Breast epithelium (tissue), 4 donors: ENCODE data around the gene DHRS3. TPM values are rescaled to one million over a fixed set of nuclear protein-coding genes. Genes with fewer than 3 reads are reported as not detected.

Experiments used
- DNase-seq, 2 donors: peaks; one replicate each; pipeline ENCODE4 v3.0.0-alpha.2; 2019; ENCODE audit warnings: low spot score in 2 of 2
- H3K27ac ChIP-seq, 2 donors: fragments of 200-600 bp; sonication (generic) in 1 of 2; one replicate each; pipeline ENCODE4 v1.5.1; 2016 to 2019; ENCODE audit warnings: mild to moderate bottlenecking in 1 of 2
- H3K27me3 ChIP-seq, 2 donors: fragments of 200-600 bp; sonication (generic) in 1 of 2; one replicate each; pipeline versions ENCODE4 v1.5.1 to v1.6.0; 2017 to 2019; ENCODE audit warnings: control low read depth in 1 of 2, mild to moderate bottlenecking in 1 of 2
- H3K36me3 ChIP-seq: fragments of 200-600 bp; one replicate; pipeline ENCODE4 v1.5.1; 2019
- H3K4me1 ChIP-seq, 2 donors: fragments of 200-600 bp; sonication (generic); one replicate each; pipeline ENCODE4 v1.5.1; 2016 to 2019; ENCODE audit warnings: control low read depth in 1 of 2
- H3K4me3 ChIP-seq, 3 donors: fragments of 200-600 bp; sonication (generic); 1 replicate in 2 of 3; 2 replicates in 1 of 3; pipeline ENCODE4 v1.5.1; 2016 to 2019; ENCODE audit warnings: mild to moderate bottlenecking in 3 of 3, moderate library complexity in 2 of 3
- H3K9me3 ChIP-seq, 2 donors: fragments of 200-600 bp; sonication (generic) in 1 of 2; one replicate each; pipeline ENCODE4 v1.5.1; 2016 to 2019; ENCODE audit warnings: control low read depth in 1 of 2
- POLR2A ChIP-seq: fragments of 450-650 bp; IDR thresholded peaks from one replicate; pipeline ENCODE4 v1.6.1; 2016; ENCODE audit warnings: antibody characterized with exemption, mild to moderate bottlenecking, moderate library complexity
- POLR2AphosphoS5 ChIP-seq, 3 donors: sonication (generic); formaldehyde crosslinking; IDR thresholded peaks; one replicate each; pipeline ENCODE4 v1.6.1; 2017; ENCODE audit warnings: antibody characterized with exemption in 3 of 3
- intact Hi-C: fragments of 100-400 bp; cut with DNase I; formaldehyde crosslinking; loops from one replicate; pipeline ENCODE4 v1.15.1; 2023; ENCODE audit warnings: low total_unique reads
- total RNA-seq, 3 donors: library from RNA; depleted of rRNA; stranded (reverse); fragments of >200 nt; gene quantifications; one replicate each; pipeline ENCODE4 v1.1.0, GENCODE V29; 2016
- TF ChIP-seq, protein P1 (sequence below), 3 donors: fragments of 450-650 bp; IDR thresholded peaks; one replicate each; pipeline ENCODE4 v1.5.1; 2016 to 2017; ENCODE audit warnings: antibody characterized with exemption in 3 of 3, mild to moderate bottlenecking in 3 of 3, moderate library complexity in 3 of 3

DHRS3 gene
- total RNA-seq, 3 donors from 2014 or later = 109 to 151 (median 117) TPM

DNA sequence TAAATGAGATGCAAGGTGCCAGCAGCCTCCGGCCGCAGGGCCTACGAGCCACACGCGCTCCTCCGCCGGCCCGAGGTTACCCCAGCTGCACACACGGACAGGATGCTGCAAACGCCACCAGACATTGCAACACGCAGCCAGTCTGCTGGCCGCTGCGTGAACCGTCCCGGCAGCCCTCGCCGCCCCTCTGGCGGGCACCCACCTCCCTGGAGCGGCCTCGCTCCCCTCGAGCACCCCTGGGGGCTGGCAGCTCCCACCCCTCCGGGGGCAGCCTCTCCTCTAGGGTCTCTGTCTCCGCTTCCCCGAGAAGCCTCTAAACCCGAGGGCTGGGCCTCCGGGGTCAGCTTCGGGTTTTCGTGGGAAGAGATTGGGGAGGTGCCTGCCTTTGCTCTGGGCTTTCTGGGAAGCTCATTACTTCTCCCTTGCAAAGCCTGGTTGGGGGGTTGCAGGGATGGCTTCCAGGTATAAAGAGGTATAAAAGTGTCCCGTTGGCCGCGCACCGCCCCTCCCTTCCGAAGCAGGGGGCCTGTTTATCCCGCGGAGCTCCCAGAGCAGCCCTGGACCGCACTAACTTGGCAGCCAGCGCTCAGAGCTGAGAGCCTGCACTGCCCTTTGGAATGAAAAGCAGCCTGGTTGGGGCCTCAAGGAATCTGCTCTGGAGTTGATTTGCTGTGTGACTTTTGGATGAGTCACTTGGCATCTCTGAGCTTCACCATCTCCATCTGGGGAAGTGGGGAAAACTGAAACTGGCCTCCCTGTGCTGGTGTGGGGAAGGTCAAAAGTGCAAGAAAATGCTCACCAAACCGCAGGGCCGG, 21.8 kb downstream of the DHRS3 start:
- H3K27ac ChIP-seq = peak overlapping the region; percentile 96 to 97
- H3K9me3 ChIP-seq = no peaks in the 10 kb centered on the region
- no peaks in the 10 kb centered on the region for H3K36me3 ChIP-seq
- H3K27me3 ChIP-seq = no peaks in the 10 kb centered on the region
- TF ChIP-seq POLR2AphosphoS5 (IDR thresholded peaks at IDR 0.05) = peak; percentile 80 to 97 (median 87)
- no peak for TF ChIP-seq POLR2A
- peak overlapping the region; percentile 33 to 72 (median 54) for H3K4me3 ChIP-seq
- H3K4me1 ChIP-seq = peaks cover 23 to 37% of the 10 kb centered on the region in 2 donors
- DNase-seq = peak; percentile 91 to 97
- intact Hi-C loops = no loop called here

DNA sequence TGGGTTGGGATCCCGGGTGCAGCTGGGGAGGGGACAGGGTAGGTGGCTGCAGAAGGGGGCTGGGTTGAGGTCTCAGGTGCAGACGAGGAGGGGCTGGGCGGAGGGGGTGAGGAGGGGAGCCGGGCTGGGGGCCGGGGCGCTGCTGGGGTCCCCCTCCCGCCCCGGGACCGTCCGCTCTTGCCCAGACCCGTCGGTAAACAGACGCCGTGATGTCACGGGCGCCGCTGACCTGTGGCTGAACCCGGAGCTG, 22.3 kb downstream of the DHRS3 start:
- Histone ChIP-seq H3K4me1 (peaks cover 23 to 37% of the 10 kb centered on the region in 2 donors), H3K27ac (peak overlapping the region; percentile 96 to 97), H3K9me3 (no peaks in the 10 kb centered on the region), H3K27me3 (no peaks in the 10 kb centered on the region), H3K4me3 (peak overlapping the region; percentile 33 to 72 (median 54)), H3K36me3 (no peaks in the 10 kb centered on the region)
- DNase-seq = no peak
- intact Hi-C loops = no loop called here
- TF ChIP-seq, protein P1, sequence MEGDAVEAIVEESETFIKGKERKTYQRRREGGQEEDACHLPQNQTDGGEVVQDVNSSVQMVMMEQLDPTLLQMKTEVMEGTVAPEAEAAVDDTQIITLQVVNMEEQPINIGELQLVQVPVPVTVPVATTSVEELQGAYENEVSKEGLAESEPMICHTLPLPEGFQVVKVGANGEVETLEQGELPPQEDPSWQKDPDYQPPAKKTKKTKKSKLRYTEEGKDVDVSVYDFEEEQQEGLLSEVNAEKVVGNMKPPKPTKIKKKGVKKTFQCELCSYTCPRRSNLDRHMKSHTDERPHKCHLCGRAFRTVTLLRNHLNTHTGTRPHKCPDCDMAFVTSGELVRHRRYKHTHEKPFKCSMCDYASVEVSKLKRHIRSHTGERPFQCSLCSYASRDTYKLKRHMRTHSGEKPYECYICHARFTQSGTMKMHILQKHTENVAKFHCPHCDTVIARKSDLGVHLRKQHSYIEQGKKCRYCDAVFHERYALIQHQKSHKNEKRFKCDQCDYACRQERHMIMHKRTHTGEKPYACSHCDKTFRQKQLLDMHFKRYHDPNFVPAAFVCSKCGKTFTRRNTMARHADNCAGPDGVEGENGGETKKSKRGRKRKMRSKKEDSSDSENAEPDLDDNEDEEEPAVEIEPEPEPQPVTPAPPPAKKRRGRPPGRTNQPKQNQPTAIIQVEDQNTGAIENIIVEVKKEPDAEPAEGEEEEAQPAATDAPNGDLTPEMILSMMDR (IDR thresholded peaks at IDR 0.05) = no peak
- no peak for TF ChIP-seq POLR2AphosphoS5 (IDR thresholded peaks at IDR 0.05)
- no peak for TF ChIP-seq POLR2A

GRCh38 chr1:12594966-12595756, 22.8 kb downstream of the DHRS3 start:
- Histone ChIP-seq H3K4me1 (peaks cover 23 to 37% of the 10 kb centered on the region in 2 donors), H3K4me3 (peak overlapping the region; percentile 33 to 72 (median 54)), H3K36me3 (no peaks in the 10 kb centered on the region), H3K27ac (peak overlapping the region; percentile 96 to 97), H3K27me3 (no peaks in the 10 kb centered on the region), H3K9me3 (no peaks in the 10 kb centered on the region)
- intact Hi-C loops = no loop called here
- DNase-seq = peak; percentile 68 to 89
- TF ChIP-seq POLR2AphosphoS5 (IDR thresholded peaks at IDR 0.05) (peak in 2 of 3 donors; percentile 20 to 74), POLR2A (no peak)
- TF ChIP-seq, protein P1 (IDR thresholded peaks at IDR 0.05) = no peak

DNA sequence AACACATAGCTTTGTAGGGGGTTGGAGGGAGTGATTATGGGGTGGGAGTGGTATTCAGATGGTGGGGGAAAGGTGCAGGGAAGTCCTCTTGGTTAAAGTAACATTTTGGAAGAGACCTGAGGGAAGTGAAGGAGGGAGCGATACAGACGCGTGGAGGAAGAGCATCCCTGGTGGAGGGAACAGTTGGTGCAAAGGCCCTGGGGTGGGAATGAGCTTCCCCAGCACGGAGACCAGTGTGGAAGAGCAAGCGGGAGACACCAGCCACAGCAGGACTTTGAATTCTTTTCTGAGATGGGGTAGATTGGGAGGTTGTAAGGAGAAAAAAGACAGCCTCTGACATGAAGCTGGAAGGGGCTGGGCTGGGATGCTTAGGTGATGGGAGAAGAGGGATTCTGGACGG, 23.5 kb downstream of the DHRS3 start:
- DNase-seq = no peak
- TF ChIP-seq, protein P1 (IDR thresholded peaks at IDR 0.05) = no peak
- TF ChIP-seq POLR2AphosphoS5 (IDR thresholded peaks at IDR 0.05) (no peak), POLR2A (no peak)
- Histone ChIP-seq H3K4me3 (peak overlapping the region in 2 of 3 donors; percentile 54 to 72), H3K27ac (peak overlapping the region; percentile 96 to 97), H3K4me1 (peaks cover 23 to 40% of the 10 kb centered on the region in 2 donors), H3K9me3 (no peaks in the 10 kb centered on the region), H3K36me3 (no peaks in the 10 kb centered on the region), H3K27me3 (no peaks in the 10 kb centered on the region)
- intact Hi-C loops = no loop called here

DNA sequence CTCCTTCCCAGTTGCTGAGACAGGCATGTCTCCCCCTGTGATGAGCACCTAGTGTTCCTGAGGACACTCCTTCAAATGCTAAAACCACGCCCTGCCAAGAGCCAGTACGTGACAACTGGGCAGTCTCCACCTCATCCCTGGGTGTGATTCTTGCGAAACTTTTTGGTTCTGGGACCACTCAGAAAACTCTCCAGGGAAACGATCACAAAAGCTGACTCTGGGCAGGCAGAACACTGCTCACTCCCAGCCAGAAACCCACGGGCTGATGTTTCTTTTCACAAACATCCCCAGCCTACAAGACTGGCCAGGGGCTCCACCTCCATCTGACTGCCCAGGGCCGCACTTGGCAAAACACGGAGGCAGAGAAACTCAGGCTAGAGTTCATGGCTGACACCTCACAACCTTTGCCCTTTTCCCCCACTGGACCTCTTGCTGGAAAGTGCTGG, 24.4 kb downstream of the DHRS3 start:
- DNase-seq = peak in 1 of 2 donors; percentile 52
- Histone ChIP-seq H3K27ac (peak overlapping the region; percentile 96 to 97), H3K4me1 (peaks cover 23 to 40% of the 10 kb centered on the region in 2 donors), H3K36me3 (no peaks in the 10 kb centered on the region), H3K9me3 (no peaks in the 10 kb centered on the region), H3K4me3 (no peak overlapping the region), H3K27me3 (no peaks in the 10 kb centered on the region)
- intact Hi-C loops = no loop called here
- TF ChIP-seq POLR2AphosphoS5 (IDR thresholded peaks at IDR 0.05) (peak in 2 of 3 donors; percentile 61 to 62), POLR2A (no peak)

GRCh38 chr1:12592496-12592895, 25.5 kb downstream of the DHRS3 start:
- H3K27me3 ChIP-seq = no peaks in the 10 kb centered on the region
- intact Hi-C loops = no loop called here
- peak overlapping the region; percentile 96 to 97 for H3K27ac ChIP-seq
- peaks cover 23 to 33% of the 10 kb centered on the region in 2 donors for H3K4me1 ChIP-seq
- H3K4me3 ChIP-seq = no peak overlapping the region
- no peaks in the 10 kb centered on the region for H3K36me3 ChIP-seq
- TF ChIP-seq POLR2A = no peak
- no peaks in the 10 kb centered on the region for H3K9me3 ChIP-seq
- no peak for DNase-seq
